Activated CD4-positive, alpha-beta T cell treated with anti-CD3 and anti-CD28 coated beads for 48 hours (primary cell): ENCODE results near the gene BTBD1.
A peak's percentile ranks its signal among the peaks of the same experiment; 100 is the strongest.

ENCODE experiments used
- DNase-seq: peaks from one replicate; pipeline ENCODE4 v3.0.0-alpha.2; 2020

BTBD1 gene

GRCh38 chr15:82985688-82986441, 81.2 kb downstream of the BTBD1 start, which contains the start of gene RAMAC:
TSS of gene RAMAC (plus strand) at chr15:82986210. CDS start at chr15:82989019, 2,809 bp downstream.
- DNase-seq: peak; percentile 94

GRCh38 chr15:82980981-82981380, 86.1 kb downstream of the BTBD1 start:
- no peak for DNase-seq

GRCh38 chr15:82979726-82980125, 87.3 kb downstream of the BTBD1 start:
- no peak for DNase-seq

GRCh38 chr15:82978438-82978837, 88.6 kb downstream of the BTBD1 start:
- no peak for DNase-seq

GRCh38 chr15:82977076-82977475, 90.0 kb downstream of the BTBD1 start:
- no peak for DNase-seq

- no peak for DNase-seq
Measured at GRCh38 chr15:82972990-82973389, 94.1 kb downstream of the BTBD1 start.

DNA sequence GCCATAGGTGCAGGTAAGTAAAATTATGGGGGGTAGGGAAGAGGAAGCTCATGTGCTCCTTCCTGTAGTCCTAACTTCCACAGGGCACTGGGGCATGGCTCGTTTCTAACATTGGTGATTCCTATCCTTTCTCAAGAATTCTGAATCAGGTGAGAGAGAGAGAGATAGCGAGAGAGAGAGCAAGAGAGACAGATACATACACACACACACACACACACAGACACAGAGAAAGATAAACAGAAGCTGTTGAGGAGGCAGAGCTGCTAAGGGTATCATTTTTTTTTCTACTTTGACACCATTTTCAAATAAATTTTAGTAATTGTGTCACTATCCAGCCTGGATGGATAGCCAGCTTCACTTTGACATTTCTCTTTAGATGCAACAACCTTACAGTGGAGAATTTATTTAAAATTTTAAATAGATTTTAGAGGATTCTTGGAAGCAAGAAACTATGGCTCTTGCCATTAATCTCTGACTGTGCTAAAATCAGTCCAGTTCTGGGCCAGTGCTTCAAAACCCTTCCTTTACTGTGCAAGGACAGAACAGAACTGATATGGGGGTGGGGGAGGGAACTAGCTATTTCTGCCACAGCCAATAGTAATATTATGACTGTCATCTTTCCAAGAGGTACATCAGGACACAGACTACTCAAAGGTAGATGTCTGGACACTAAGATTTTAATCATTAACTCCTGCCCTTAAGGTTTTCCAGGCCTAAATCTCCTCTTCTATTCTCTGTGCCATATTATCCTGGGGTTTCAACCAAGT, 95.7 kb downstream of the BTBD1 start:
- DNase-seq: no peak

GRCh38 chr15:82970696-82971095, 96.4 kb downstream of the BTBD1 start:
- no peak for DNase-seq

DNA sequence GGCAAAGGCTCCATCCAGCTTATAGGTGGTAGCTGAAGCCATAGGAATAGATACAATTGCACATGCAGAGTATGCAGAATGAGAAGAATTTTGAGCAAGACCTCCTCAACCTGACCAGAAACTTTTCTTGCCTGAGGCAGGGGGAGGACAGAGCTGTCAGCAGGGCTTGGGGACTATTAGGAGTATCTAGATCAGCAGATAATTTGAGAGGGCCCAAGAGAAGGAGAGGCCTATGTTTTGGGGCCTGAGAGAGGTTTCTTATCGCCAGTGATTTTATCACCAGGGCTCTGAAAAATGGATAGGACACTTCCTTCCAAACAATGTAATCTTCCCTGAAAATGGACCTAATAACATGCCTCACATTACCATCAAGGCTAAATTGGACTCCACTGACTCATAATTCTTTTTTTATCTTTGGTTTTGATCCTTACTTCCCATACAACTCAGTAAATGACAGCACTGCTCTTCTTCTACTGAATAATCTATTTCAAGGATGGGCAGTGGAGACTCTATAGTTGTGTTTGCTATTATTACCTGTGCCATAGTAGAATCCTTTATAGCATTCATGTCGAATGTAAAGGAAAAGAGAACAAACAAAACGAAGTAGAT, 96.9 kb downstream of the BTBD1 start:
- DNase-seq: no peak

DNA sequence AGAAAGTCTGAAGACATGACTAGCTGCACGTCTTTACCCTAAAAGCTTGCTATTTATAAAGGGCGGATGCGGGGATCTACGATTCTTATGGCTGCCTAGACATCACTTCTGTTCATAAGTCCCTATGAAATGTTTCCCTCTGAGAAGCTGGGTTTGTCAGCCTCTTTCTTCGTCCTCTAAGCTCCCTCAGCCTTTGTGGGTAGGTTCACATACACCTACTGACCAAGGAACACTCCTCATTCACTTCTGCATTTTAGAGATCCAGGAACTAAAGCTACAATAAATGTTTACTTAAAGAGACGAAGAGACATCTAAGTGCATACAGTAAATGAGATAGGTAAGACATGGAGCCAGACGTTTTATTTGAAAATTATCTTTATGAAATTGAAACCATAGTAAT, 97.7 kb downstream of the BTBD1 start:
- DNase-seq: no peak

DNA sequence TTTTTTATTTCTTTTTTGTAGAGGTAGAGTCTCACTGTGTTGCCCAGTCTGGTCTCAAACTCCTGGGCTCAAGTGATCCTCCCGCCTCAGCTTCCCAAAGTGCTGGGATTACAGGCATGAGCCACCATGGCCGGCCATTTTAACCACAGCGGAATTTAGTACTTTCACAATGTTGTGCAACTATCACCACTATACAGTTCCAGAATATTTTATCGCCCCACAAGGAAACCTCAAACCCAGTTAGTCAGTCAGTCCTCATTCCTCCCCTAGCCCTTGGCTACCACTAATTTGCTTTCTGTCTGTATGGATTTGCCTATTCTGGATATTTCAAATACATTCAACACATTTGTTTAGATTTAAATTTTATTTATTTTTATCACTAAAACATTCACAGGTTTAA, 99.0 kb downstream of the BTBD1 start:
- DNase-seq: no peak

DNA sequence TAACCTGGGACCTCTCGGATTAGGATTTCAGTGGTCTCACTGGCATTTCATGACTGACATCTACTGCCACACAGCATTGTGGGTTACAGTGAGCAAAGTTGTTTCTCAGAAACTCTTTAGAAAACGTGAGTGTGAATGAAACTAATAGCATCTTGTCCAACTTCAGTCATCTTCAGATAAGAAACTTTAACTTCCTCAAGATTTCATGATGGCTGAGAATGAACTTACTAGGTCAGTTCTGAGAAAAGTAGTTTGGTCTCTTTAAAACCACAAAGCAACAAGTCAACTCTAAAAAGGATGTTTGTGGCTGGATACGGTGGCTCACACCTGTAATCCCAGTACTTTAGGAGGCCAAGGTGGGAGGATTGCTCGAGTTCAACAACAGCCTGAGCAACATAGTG, 100.4 kb downstream of the BTBD1 start:
- DNase-seq: peak; percentile 37
